ENCODE measurements around the gene ATAD3B.
"Not testable (repeated sequence)": the region's sequence is repeated elsewhere in the genome, so short reads cannot be mapped to it uniquely, and the experiment has no call there.

GRCh38 chr1:1533176-1533893 lies 61.8 kb downstream of the ATAD3B start:
- TF ChIP-seq EZH2 (IDR thresholded peaks at IDR 0.05; ENCODE audit: insufficient read depth, poor library complexity, severe bottlenecking); EZH2phosphoT487 (IDR thresholded peaks at IDR 0.05; ENCODE audit: insufficient read depth, low read depth): not testable (repeated sequence)
